AML-193 (cell line): ENCODE data around the gene OGDH.
A peak's percentile ranks its signal among the peaks of the same experiment; 100 is the strongest.
"Not testable (repeated sequence)": the region's sequence is repeated elsewhere in the genome, so short reads cannot be mapped to it uniquely, and the experiment has no call there.

Experiments used
- DNase-seq, 2 experiments: peaks; one replicate each; lab custom pipeline; 2025; lab: John Stamatoyannopoulos, UW

Gene OGDH

GRCh38 chr7:44705434-44705833 lies 99.0 kb downstream of the OGDH start:
- no peak for DNase-seq

- no peak for DNase-seq
Observed at GRCh38 chr7:44706788-44707557, 100.5 kb downstream of the OGDH start.

- DNase-seq, result no peak
Observed at GRCh38 chr7:44707558-44708230, 101.3 kb downstream of the OGDH start.

GRCh38 chr7:44709011-44709915 lies 102.8 kb downstream of the OGDH start:
- DNase-seq, result no peak

- DNase-seq, result no peak
Observed at GRCh38 chr7:44709945-44710596, 103.6 kb downstream of the OGDH start.

- no peak for DNase-seq
Observed at GRCh38 chr7:44711528-44711927, 105.1 kb downstream of the OGDH start.

GRCh38 chr7:44712012-44712411 lies 105.6 kb downstream of the OGDH start:
- DNase-seq, result no peak

GRCh38 chr7:44713141-44713540 lies 106.7 kb downstream of the OGDH start:
- no peak for DNase-seq

- no peak for DNase-seq
Observed at GRCh38 chr7:44713680-44714335, 107.4 kb downstream of the OGDH start.

- DNase-seq, result no peak
Observed at GRCh38 chr7:44716205-44716604, 109.8 kb downstream of the OGDH start.

GRCh38 chr7:44720301-44720700 lies 113.9 kb downstream of the OGDH start:
- DNase-seq, result no peak

GRCh38 chr7:44724276-44724675 lies 117.8 kb downstream of the OGDH start:
- DNase-seq, result no peak

GRCh38 chr7:44726250-44726649 lies 119.8 kb downstream of the OGDH start:
- DNase-seq, result not testable (repeated sequence)

- DNase-seq, result no peak
Observed at GRCh38 chr7:44727158-44727936, 120.9 kb downstream of the OGDH start.

- DNase-seq, result no peak
Observed at GRCh38 chr7:44727937-44728262, 121.5 kb downstream of the OGDH start.

- DNase-seq, result no peak
Observed at GRCh38 chr7:44729949-44730590, 123.6 kb downstream of the OGDH start.

GRCh38 chr7:44732971-44733370 lies 126.5 kb downstream of the OGDH start:
- DNase-seq, result not testable (repeated sequence)

GRCh38 chr7:44733708-44734481 lies 127.5 kb downstream of the OGDH start:
- no peak for DNase-seq

GRCh38 chr7:44735403-44736165 lies 129.2 kb downstream of the OGDH start:
- DNase-seq, result peak; percentile 12 to 30
